SK-N-SH (cell line): ENCODE measurements around the gene KBTBD13.

ENCODE experiments used
- EZH2phosphoT487 ChIP-seq: fragments of 200-600 bp; sonication (generic); IDR thresholded peaks from 2 replicates; pipeline ENCODE4 v1.6.1; 2017; ENCODE audit warnings: low read depth, mixed run types, mild to moderate bottlenecking, antibody characterized with exemption, moderate library complexity, borderline replicate concordance
- MXI1 ChIP-seq: IDR thresholded peaks from 2 replicates; pipeline ENCODE4 v1.6.1; 2012; ENCODE audit warnings: mild to moderate bottlenecking, low read depth, low read length, improper control_type of control experiment
- POLR2AphosphoS5 ChIP-seq: IDR thresholded peaks from 2 replicates; pipeline ENCODE4 v1.6.1; 2012; ENCODE audit warnings: low read depth, low read length
- RXRA ChIP-seq: IDR thresholded peaks from 2 replicates; pipeline ENCODE4 v1.4.0; 2012; ENCODE audit warnings: low read depth, mild to moderate bottlenecking, borderline replicate concordance
- TCF12 ChIP-seq: IDR thresholded peaks from 2 replicates; pipeline ENCODE4 v1.4.0; 2012
- TF ChIP-seq, protein P1 (sequence below): fragments of 200-600 bp; sonication (generic); IDR thresholded peaks from 2 replicates; pipeline ENCODE4 v1.6.1; 2017; ENCODE audit warnings: antibody characterized with exemption, mild to moderate bottlenecking, moderate library complexity

DNA sequence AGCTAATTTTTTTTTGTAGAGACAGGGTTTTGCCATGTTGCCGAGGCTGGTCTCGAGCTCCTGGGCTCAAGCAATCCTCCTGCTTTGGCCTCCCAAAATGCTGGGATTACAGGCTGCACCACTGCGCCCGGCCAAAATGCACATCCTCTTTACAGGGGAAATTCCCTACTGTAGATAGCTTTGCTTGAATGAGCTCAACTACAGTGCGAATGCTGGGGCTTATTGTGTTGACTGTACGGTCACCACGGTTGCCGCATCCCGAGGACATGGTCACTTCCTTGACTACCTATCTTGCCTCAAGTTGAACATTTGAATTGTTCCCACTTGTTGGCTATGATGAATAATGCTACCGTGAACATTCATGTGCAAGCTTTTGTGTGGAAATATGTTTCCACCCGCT is 41.8 kb upstream of the KBTBD13 start:
- no peak for TF ChIP-seq EZH2phosphoT487
- TF ChIP-seq, protein P1, sequence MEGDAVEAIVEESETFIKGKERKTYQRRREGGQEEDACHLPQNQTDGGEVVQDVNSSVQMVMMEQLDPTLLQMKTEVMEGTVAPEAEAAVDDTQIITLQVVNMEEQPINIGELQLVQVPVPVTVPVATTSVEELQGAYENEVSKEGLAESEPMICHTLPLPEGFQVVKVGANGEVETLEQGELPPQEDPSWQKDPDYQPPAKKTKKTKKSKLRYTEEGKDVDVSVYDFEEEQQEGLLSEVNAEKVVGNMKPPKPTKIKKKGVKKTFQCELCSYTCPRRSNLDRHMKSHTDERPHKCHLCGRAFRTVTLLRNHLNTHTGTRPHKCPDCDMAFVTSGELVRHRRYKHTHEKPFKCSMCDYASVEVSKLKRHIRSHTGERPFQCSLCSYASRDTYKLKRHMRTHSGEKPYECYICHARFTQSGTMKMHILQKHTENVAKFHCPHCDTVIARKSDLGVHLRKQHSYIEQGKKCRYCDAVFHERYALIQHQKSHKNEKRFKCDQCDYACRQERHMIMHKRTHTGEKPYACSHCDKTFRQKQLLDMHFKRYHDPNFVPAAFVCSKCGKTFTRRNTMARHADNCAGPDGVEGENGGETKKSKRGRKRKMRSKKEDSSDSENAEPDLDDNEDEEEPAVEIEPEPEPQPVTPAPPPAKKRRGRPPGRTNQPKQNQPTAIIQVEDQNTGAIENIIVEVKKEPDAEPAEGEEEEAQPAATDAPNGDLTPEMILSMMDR, result no peak
- TF ChIP-seq POLR2AphosphoS5, result no peak
- TF ChIP-seq TCF12, result no peak
- TF ChIP-seq MXI1, result no peak
- no peak for TF ChIP-seq RXRA
